ENCODE measurements around the gene LRRN2. TPM values are rescaled to one million over a fixed set of nuclear protein-coding genes. Genes with fewer than 3 reads are reported as not detected.

The LRRN2 gene
- total and polyA plus RNA-seq, 2 experiments from 2014 or later: 3.7 to 4.9 TPM

- H3K27me3 ChIP-seq: no peaks in the 10 kb centered on the region
- no peak overlapping the region for H3K27ac ChIP-seq
- H3K9me3 ChIP-seq (ENCODE audit: low read depth): no peaks in the 10 kb centered on the region
- H3K36me3 ChIP-seq: no peaks in the 10 kb centered on the region
- H3K4me1 ChIP-seq (ENCODE audit: low read depth): no peaks in the 10 kb centered on the region
- DNase-seq (ENCODE audit: low read depth in 1 of 2, low spot score in 1 of 2): no peak
- H3K4me3 ChIP-seq: no peak overlapping the region
- TF ChIP-seq CTCF (IDR thresholded peaks at IDR 0.05; ENCODE audit: low read depth, low read length): no peak
Measured at GRCh38 chr1:204643503-204643902, 42.0 kb downstream of the LRRN2 start.

- Histone ChIP-seq H3K4me3 (no peak overlapping the region), H3K4me1 (ENCODE audit: low read depth) (no peaks in the 10 kb centered on the region), H3K27me3 (no peaks in the 10 kb centered on the region), H3K36me3 (no peaks in the 10 kb centered on the region), H3K27ac (no peak overlapping the region), H3K9me3 (ENCODE audit: low read depth) (no peaks in the 10 kb centered on the region)
- no peak for TF ChIP-seq CTCF (IDR thresholded peaks at IDR 0.05; ENCODE audit: low read depth, low read length)
- DNase-seq (ENCODE audit: low read depth in 1 of 2, low spot score in 1 of 2): no peak
Measured at GRCh38 chr1:204641936-204642335, 43.6 kb downstream of the LRRN2 start.

DNA sequence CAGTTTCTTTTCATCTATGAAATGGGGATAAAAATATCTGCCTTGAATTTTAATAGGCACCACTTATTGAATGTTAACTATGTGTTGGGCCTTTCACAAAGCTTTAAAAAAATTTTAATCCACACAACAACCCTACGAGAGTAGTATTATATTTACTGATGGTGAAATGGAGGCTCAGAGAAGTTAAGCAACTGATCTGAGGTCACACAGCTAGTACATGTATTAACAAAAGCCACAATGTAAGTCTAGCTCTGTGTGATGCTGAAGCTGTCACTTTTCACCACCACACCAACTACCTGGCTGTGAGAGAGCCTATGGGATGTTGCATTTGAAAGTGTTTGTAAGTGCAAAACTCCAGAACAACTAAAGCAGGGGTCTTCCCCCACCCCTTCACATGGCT is 44.1 kb downstream of the LRRN2 start:
- Histone ChIP-seq H3K27ac (no peak overlapping the region), H3K4me1 (ENCODE audit: low read depth) (no peaks in the 10 kb centered on the region), H3K27me3 (no peaks in the 10 kb centered on the region), H3K9me3 (ENCODE audit: low read depth) (no peaks in the 10 kb centered on the region), H3K4me3 (no peak overlapping the region), H3K36me3 (no peaks in the 10 kb centered on the region)
- TF ChIP-seq CTCF (IDR thresholded peaks at IDR 0.05; ENCODE audit: low read depth, low read length): no peak
- DNase-seq (ENCODE audit: low read depth in 1 of 2, low spot score in 1 of 2): no peak

DNA sequence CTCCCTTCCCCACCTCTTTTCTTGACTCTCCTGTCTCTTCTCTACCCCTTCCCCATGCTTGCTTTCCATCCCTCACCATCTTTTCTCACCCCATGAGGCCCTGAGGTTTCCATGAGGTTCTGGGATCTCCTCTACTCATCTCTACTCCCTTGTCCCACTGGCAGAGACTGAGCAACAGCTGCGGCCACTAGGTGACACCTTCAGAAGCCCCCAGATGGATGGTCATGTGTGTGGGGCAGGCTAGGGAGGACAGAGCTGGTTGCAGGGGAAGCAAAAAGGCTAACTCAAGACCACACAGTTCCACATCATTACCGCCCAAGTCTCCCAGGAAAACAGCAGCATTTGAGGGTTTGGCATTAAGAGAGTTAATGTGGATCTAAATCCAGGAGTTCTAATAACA is 45.0 kb downstream of the LRRN2 start:
- Histone ChIP-seq H3K9me3 (ENCODE audit: low read depth) (no peaks in the 10 kb centered on the region), H3K27me3 (no peaks in the 10 kb centered on the region), H3K4me1 (ENCODE audit: low read depth) (no peaks in the 10 kb centered on the region), H3K36me3 (no peaks in the 10 kb centered on the region), H3K4me3 (no peak overlapping the region), H3K27ac (no peak overlapping the region)
- no peak for DNase-seq (ENCODE audit: low read depth in 1 of 2, low spot score in 1 of 2)
- TF ChIP-seq CTCF (IDR thresholded peaks at IDR 0.05; ENCODE audit: low read depth, low read length): no peak

DNA sequence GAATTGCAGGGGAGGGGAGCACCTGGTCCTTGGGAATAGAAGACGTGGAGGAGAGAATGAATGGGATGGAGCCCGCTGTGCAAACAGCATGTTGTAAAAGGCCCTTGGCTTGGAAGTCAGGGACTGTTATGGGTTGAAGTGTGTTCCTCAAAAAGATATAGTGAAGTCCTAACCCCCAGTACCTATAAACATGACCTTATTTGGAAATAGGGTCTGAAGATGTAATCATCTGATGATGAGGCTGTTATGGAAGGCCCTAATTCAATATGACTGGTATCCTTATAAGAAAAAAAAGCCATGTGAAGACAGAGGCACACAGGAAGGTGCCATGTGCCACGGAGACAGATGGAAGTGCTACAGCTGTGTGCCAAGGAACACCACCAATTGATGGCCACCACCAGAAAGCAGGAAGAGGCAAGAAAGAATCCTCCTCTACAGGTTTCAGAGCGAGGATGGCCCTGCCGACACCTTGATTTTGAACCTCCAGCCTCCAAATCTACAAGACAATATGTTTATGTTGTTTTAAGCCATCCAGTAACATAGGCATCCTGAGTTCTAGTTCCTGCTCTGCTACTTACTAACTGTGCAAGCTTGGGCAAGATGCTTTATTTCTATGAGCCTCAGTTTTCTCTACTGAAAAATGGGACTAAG is 51.2 kb downstream of the LRRN2 start:
- Histone ChIP-seq H3K36me3 (no peaks in the 10 kb centered on the region), H3K27ac (no peak overlapping the region), H3K27me3 (no peaks in the 10 kb centered on the region), H3K9me3 (ENCODE audit: low read depth) (no peaks in the 10 kb centered on the region), H3K4me3 (no peak overlapping the region), H3K4me1 (ENCODE audit: low read depth) (no peaks in the 10 kb centered on the region)
- no peak for TF ChIP-seq CTCF (IDR thresholded peaks at IDR 0.05; ENCODE audit: low read depth, low read length)
- DNase-seq (ENCODE audit: low read depth in 1 of 2, low spot score in 1 of 2): no peak

Data from cardiac muscle cell (in vitro differentiated cells and primary cell).